Testis (tissue), 2 donors: ENCODE data around the gene PXMP4.

Experiments used
- CTCF ChIP-seq, 3 experiments: fragments of 450-650 bp in 2 of 3; fragments of 200-600 bp in 1 of 3; sonication (generic) in 1 of 3; IDR thresholded peaks; one replicate each; pipeline ENCODE4 v1.5.1; 2016 to 2019; ENCODE audit warnings: antibody characterized with exemption in 3 of 3, mild to moderate bottlenecking in 2 of 3, moderate library complexity in 1 of 3
- POLR2A ChIP-seq: fragments of 450-650 bp; IDR thresholded peaks from one replicate; pipeline ENCODE4 v1.6.1; 2017; ENCODE audit warnings: antibody characterized with exemption, mild to moderate bottlenecking, moderate library complexity

DNA sequence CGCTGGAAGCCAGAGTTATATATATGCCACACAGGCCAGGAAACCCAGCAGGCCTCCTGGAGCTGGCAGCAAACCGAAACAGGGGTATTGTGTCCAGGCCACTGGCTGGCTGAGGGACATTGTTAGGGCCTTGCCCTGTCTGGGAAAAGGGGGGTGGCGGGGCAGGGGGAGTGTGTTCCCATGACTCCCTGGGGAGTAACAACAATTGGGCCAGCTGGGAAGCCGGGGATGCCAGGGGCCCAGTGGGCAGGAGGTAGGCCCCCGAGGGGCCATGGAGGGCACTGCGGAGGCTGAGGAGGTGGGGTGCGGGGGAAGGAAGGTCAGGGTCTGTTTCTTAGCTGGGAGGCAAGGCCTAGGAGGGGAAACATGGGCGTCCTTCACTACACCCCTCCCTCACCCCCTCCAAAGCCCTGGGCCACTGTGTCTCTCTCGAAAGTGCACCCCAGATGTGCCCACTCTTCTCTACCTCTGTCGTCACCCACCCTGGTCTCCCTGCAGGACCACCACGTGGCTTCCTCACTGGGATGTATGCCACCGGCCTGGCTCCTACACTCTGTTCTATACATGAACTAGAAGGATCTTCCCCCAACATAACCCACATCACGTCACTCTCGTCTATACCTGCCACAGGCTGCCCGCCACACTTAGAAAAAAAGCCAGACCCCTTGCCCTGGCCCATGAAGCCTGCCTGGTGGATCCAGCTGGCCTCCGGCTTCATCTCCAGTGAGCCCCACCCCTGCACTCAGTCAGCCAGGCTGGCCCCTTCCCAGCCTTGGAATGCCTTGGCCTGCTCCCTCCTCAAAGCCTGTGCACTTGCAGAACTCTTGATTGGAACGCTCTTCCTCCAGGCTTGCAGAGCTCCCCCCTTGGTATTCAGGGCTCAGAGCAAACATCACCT lies 26.1 kb downstream of the PXMP4 start:
- TF ChIP-seq CTCF (IDR thresholded peaks at IDR 0.05), result no peak
- TF ChIP-seq POLR2A, result no peak
